ENCODE data around the gene RCOR1.

DNA sequence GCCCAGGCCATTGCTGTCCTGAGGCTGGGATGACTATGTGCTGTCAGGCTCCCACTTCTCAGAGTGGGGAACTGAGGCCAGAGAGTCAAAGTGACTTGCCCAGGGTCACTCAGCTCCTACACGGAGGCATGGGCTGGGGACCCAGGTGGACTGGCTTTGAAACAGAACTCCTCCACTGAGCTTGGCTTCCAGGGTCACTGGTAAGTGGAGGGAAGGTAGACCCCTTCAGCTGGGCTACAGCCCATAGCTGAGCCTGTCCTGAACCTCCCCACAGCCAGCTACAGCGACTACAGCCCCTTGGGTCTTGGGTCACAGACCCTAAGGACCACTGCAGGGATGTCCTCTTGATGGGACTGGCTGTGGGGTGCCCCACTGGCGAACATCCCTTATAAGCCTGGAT is 144.5 kb downstream of the RCOR1 start:
- TF ChIP-seq CTCF (conservative IDR thresholded peaks at IDR 0.05 in 1 of 2, IDR thresholded peaks at IDR 0.05 in 1 of 2; ENCODE audit: extremely low read depth in 1 of 2, insufficient read depth in 1 of 2, low read depth in 1 of 2, low read length in 2 of 2) (no peak), EZH2 (IDR thresholded peaks at IDR 0.05; ENCODE audit: borderline replicate concordance, low read length) (no peak)
